ENCODE results near the gene GMFB.

GMFB gene

DNA sequence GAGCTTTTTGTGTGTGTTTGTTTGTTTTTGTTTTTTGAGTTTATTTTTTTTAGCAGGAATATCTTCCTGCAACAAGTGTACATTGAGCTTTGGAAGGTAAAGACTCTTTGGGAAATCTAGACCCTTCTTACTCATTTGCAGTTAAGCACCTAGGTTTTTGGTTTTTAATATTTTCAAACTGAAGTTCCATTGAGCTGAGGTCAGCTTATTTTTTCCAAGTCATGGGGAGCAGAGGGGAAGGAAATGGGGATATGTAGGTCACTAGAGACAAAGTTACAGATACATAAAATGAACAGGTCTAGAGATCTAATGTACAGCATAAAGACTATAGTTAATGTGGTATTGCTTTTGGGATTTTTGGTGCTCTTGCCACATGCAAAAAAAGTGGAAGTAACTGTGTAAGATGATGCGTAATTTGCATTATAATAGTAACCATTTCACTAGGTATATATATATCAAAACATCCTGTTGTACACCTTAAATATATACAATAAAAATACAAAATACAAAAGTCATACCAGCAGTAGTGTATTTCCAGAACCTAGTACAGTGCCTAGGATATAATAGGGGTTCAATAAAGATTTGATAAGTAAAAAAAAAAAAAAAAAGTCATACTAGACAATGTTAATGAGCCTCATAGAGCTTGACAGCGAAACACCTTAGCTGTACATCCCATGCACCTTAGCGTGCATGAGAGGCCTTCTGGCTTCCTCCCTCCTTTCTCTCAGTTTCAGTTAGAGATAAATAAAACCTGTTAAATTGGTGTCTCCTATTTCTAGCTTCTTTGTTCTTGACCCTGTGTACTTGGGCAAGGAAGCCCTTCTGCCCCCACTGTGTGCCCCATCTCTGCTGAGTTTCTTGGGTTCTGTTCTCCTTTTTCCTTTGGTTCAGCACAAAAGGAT, 43.6 kb upstream of the GMFB start:
- DNase-seq (ENCODE audit: low read depth, low spot score): no peak
- ChIA-PET CTCF (interaction anchor here (0.7 to 1.4 kb wide), 4 partner anchors 9 to 92 kb away, joined by 3 to 5 read pairs (median 4); partner anchors contain the start of genes CGRRF1 and CNIH1), POLR2A (no interaction called here)
- TF ChIP-seq, protein P1, sequence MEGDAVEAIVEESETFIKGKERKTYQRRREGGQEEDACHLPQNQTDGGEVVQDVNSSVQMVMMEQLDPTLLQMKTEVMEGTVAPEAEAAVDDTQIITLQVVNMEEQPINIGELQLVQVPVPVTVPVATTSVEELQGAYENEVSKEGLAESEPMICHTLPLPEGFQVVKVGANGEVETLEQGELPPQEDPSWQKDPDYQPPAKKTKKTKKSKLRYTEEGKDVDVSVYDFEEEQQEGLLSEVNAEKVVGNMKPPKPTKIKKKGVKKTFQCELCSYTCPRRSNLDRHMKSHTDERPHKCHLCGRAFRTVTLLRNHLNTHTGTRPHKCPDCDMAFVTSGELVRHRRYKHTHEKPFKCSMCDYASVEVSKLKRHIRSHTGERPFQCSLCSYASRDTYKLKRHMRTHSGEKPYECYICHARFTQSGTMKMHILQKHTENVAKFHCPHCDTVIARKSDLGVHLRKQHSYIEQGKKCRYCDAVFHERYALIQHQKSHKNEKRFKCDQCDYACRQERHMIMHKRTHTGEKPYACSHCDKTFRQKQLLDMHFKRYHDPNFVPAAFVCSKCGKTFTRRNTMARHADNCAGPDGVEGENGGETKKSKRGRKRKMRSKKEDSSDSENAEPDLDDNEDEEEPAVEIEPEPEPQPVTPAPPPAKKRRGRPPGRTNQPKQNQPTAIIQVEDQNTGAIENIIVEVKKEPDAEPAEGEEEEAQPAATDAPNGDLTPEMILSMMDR (IDR thresholded peaks at IDR 0.05; ENCODE audit: insufficient read depth, low read length, missing control alignments): no peak
- H3K4me3 ChIP-seq (ENCODE audit: low read depth, low read length): no peak overlapping the region

DNA sequence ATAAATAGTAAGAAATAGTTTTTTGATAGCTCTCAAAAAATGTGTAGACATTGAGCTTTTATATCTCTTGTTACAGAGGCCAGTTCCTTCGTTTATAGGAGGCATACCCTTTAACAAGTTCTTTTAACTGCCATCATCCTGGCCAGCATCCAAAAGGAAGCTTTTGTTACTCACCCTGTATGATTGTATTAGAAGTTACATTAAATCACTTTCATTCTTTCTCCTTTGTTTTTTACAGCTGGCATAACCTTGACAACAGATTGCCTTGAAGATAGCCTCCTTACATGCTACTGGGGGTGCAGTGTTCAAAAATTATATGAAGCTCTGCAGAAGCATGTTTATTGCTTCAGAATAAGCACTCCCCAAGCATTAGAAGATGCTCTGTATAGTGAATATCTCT, 41.0 kb upstream of the GMFB start:
- TF ChIP-seq, protein P1 (IDR thresholded peaks at IDR 0.05; ENCODE audit: insufficient read depth, low read length, missing control alignments): no peak
- H3K4me3 ChIP-seq (ENCODE audit: low read depth, low read length): no peak overlapping the region
- DNase-seq (ENCODE audit: low read depth, low spot score): no peak
- ChIA-PET POLR2A (no interaction called here), CTCF (interaction anchor here (0.6 to 1.4 kb wide), 6 partner anchors 8 to 182 kb away, joined by 3 to 4 read pairs (median 4); no protein-coding TSS in a partner anchor)

DNA sequence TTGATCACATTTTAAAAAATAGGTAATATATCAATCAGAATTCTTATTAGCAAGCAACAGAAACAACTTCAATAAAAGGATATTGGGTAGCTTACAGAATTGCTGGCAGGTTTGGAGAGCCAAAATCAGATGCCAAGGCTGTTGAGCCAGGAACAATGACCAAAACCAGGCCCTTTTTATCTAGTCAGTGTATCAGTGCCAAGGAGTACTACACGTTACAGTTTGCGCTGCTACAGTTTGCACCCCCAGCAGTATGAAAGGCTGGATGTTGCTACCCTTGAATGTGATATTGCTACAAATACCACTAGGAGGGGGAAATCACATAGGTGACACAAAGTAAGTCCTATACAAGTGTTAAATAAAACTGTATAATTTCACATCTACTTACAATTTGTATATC, 40.2 kb upstream of the GMFB start:
- POLR2A ChIA-PET: no interaction called here
- no peak overlapping the region for H3K4me3 ChIP-seq (ENCODE audit: low read depth, low read length)
- DNase-seq (ENCODE audit: low read depth, low spot score): no peak
- TF ChIP-seq, protein P1 (IDR thresholded peaks at IDR 0.05; ENCODE audit: insufficient read depth, low read length, missing control alignments): no peak
- CTCF ChIA-PET: interaction anchor here (0.9 to 1.4 kb wide), 6 partner anchors 9 to 181 kb away, joined by 3 to 8 read pairs (median 4); partner anchors contain the start of gene CGRRF1

DNA sequence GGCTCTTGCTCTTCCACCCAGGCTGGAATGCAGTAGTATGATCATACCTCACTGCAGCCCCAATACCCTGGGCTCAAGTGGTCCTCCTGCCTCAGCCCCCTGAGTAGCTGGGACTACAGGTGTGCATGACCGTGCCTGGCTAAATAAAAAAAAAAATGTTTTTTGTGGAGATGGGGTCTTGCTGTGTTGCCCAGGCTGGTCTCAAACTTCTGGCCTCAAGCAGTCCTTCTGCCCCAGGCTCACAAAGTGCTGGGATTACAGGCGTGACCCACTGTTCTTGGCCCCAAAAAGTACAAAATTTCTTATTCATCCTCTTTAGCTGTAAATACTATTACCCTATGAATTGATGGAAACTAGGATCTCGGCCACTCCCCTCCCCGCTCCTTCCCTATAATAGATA, 35.6 kb upstream of the GMFB start:
- TF ChIP-seq, protein P1 (IDR thresholded peaks at IDR 0.05; ENCODE audit: insufficient read depth, low read length, missing control alignments): no peak
- DNase-seq (ENCODE audit: low read depth, low spot score): no peak
- ChIA-PET POLR2A (no interaction called here), CTCF (interaction anchor here (0.9 to 2.1 kb wide), 4 partner anchors 8 to 282 kb away, joined by 4 to 7 read pairs (median 6); partner anchors contain the start of gene CGRRF1)
- H3K4me3 ChIP-seq (ENCODE audit: low read depth, low read length): no peak overlapping the region

DNA sequence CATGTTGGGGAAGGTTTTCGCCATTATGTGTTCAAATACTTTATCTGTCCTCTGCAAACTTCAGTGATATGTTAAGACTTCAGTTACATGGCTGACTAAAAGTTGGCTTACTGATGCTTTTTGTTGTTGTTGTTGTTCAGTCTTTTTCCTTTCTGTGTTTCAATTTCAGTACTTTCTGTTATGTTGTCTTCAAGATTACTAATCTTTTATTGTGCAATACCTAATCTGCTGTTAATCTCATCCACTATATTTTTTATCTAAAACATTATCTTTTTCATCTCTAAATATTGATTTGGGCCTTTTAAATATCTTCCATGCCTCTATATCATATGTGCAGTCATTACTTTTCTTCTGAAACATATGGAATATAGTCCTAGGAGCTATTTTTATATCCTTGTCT, 27.9 kb upstream of the GMFB start:
- TF ChIP-seq, protein P1 (IDR thresholded peaks at IDR 0.05; ENCODE audit: insufficient read depth, low read length, missing control alignments): no peak
- ChIA-PET POLR2A (no interaction called here), CTCF (interaction anchor here (1.1 to 1.6 kb wide), 3 partner anchors 9 to 256 kb away, joined by 3 to 6 read pairs (median 3); no protein-coding TSS in a partner anchor)
- no peak for DNase-seq (ENCODE audit: low read depth, low spot score)
- H3K4me3 ChIP-seq (ENCODE audit: low read depth, low read length): no peak overlapping the region

DNA sequence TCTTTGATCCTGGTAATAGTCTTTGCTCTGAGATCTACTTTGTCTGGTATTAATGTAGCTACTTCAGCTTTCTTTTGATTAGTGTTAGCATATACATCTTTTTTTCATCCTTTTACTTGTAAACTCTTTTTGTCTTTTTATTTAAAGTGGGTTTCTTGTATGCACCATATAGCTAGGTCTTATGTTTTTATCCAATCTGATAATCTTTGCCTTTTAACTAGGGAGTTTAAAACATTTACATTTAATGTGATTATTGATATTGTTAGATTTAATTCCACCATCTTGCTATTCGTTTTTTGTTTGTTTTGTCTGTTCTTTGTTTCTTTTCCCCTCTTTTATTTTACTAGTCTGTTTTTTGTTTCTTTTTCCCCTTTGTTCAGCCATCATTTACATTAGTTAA, 26.9 kb upstream of the GMFB start:
- ChIA-PET CTCF (interaction anchor here (1.2 to 1.6 kb wide), 2 partner anchors 12 to 258 kb away, joined by 3 to 8 read pairs; no protein-coding TSS in a partner anchor), POLR2A (no interaction called here)
- TF ChIP-seq, protein P1 (IDR thresholded peaks at IDR 0.05; ENCODE audit: insufficient read depth, low read length, missing control alignments): no peak
- no peak for DNase-seq (ENCODE audit: low read depth, low spot score)
- no peak overlapping the region for H3K4me3 ChIP-seq (ENCODE audit: low read depth, low read length)
